ENCODE data around the gene TMEM204.
A peak's percentile ranks its signal among the peaks of the same experiment; 100 is the strongest.

Gene TMEM204

DNA sequence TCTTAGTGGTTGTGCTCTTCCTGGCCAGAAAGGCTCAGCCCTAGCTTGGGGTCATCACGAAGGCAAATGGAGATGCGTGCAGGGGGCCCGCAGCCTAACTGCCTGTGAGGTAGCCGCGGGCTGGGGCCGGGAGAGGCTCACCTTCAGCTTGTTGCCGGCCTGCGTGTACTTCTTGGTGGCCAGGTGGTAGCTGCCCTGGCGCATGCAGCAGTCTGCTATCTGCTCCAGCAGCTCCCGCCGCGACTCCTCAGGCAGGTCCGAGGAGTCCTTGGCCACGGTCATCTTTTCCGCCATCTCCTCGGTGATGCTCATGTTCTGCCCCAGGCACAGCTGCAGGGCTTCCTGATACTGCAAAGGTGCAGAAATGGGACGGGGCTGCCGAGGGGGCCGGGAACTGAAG lies 13.0 kb upstream of the TMEM204 start:
- no peak for DNase-seq (ENCODE audit: low spot score)

DNA sequence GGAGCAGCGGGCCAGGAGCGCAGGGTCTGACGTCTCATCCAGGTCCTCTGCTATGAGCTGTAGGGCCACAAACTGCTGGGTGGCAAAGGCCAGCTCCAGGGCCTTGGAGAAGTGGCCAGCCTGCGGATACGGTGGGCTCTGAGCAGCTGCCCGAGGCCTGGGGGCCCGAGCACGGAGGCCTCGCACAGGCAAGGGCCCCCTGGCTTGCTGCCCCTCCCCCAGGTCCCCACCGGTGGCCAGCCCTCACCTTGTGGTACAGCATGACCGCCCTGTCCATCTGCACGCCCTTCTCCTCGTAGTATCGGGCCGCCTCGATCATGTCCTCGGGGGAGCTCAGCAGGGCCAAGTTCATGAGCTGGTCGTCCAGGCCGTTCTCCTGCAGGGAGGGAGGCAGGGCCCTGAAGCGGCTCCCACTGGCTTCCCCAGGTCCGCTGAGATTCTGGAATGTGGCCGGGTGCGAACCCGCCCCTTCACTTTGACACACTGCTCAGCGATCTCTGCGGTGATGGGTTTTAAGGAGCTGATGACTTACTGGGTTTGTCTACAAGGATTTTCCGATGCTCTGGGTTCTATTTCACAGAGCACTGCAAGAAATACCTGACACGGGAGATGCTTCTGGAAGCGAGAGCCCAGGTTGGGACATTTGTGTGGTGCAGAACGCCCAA lies 9.8 kb upstream of the TMEM204 start:
- DNase-seq (ENCODE audit: low spot score), result no peak

DNA sequence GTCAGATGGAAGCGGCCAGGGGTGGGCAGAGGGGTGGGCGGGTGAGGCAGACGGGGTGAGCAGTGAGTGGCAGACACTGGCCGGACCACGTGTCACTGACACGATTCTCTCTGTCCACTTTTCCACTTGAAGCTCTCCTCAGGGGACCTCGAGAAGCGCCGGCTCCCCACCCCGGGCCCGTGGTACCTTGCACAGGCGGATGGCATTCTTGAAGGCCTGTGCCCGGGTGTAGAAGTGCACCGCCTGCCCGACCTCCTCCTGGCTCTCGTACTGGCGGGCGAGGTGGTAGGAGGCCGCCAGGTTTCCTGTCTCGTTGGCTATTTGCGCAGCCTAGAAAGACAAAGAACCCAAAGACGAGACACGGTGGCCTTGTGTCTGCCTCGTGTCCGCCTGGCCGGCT lies 9.1 kb upstream of the TMEM204 start:
- no peak for DNase-seq (ENCODE audit: low spot score)

DNA sequence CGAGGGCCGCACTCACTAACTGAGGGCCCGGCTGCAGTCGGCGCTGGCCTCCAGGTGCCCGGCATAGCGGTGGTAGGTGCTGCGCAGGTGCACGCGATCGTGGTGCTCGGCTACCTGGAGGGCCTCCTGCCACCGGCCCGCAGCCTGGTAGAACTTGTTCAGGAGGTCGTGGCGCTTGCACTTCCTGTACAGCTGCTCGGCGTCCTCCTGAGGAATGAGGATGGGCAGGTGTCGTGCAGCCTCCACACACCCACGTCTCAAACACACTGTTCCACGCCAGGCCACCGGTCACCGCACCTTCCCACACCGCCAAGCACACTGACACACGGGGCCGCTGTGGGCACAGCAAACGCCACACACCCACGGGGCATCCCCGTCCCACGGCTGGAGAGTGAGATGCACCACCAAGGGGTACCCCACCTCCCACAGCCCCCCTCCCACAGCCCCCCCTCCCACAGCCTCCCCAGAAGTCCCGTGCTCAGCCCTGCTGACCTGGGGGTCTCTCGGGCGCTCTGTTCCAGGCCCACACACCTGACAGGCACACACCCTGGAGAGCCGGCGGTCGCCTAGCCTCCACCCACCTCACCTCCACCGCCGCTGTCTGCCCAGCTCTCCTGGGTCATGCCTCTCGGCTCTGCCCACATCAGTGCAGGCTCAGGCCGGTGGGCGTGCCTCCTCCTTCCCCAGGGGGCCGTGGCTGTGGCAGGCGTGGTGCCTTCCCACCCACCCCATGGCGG lies 7.4 kb upstream of the TMEM204 start:
- no peak for DNase-seq (ENCODE audit: low spot score)

DNA sequence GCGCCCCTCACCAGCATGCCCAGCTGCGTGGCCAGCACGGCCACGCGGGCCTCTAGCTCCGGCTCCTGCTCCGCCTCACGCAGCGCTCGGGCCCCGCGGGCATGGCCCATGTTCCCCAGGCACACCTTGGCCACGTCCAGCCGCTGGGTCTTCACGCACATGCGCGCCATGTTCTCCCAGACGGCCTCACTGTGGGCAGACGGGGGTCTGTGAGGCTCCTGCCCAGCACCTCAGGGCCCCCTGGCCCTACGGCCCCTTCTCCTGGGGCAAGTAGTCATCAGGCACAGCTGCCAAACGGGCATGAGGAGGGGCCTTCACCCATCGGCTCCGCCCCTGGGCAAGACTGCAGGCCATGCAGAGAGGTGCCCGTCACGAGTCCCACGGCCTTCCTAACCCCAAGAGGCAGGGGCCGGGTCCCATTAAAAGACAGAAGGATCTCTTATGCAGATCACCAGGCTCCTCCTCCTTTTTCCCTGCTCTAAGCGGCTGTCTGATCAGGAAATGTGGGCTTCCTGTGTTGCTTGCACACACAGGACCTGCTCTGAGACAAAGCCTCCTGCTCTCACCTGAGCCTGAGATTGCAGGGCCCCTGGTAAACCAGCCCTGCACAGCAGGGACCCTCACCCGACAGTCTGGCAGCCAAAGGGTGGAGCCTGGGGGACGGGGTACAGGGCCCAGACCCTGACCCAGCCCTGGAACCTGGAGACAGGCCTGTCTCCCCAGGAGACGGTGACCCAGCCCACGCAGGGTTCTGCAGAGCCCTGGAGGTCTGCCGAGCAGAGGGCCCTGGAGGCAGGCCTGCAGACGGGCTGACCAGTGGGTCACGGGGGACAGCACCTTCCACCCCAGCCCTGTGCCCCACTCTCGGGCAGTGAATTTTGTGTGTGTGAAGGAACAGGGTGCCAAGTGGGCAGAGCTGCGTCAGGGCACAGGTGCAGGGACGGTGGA lies 6.6 kb upstream of the TMEM204 start:
- no peak for DNase-seq (ENCODE audit: low spot score)

DNA sequence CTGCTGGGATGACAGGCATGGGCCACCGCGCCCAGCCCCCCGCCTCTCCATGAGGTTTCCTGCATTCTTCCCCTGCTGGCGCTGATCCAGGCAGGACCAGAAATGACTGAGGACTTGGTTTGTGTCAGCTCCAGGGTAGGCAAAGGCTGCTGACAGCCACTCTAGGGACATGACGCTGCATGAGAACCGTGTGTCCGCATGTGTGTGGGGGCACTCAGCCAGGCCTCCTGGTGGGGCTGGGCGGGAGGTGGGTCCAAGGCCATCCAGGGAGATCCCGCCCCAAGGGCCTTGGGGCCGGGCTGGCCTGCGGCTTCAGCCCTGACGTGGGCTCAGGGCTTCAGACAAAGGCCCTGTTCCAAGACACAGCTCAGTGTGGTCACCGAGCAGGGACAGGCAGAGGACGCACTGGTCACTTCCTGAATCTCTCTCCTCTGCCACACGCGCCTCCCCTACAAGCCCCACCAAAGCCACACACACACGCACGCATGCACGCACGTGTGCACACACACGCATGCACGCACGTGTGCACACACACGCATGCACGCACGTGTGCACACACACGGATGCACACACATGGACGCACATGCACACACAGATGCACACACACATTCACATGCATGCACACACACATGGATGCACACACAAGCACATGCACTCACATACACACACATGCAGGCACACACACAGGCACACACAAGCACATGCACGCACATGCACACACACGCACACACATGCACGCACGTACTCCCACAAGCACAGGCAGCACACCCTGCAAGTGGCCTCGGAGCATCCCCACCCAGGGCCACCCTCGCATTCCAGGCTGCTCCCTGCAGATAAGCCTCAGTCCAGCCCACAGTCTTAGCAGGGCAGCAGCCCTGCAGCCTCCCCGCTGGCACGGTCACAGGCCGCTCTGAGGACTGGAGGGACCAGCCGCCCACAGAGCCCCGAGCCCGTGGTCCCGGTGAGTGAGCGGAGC lies 5.3 kb upstream of the TMEM204 start:
- no peak for DNase-seq (ENCODE audit: low spot score)

DNA sequence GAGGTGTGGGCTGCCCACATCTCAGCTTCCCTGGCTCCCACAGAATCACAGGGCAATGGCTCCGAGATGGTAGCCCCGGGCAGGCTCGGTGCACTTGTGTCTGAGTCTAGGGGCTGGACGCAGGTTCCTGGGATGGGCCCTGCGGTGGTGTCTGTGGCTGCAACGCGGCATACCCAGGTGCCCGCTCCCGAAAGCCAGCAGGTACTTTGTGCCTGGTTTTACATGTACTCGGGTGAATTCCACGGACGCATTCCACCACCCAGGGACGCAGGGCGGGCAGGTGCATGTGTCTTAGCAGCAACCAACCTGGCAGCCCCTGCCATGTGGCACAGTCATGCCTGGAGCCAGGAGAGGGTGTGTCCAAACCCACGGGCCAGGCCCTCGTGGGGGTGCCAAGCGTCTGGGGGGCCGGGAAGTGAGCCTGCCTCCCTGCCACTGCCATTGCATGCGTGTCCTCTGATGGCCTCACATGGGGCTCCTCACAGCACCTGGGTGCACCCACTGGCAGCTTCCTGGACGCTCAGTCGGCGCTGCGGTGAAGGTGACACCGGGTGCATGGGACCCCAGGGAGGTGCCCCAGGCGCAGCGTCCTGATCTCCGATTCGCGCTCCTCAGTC lies 4.4 kb upstream of the TMEM204 start:
- no peak for DNase-seq (ENCODE audit: low spot score)

DNA sequence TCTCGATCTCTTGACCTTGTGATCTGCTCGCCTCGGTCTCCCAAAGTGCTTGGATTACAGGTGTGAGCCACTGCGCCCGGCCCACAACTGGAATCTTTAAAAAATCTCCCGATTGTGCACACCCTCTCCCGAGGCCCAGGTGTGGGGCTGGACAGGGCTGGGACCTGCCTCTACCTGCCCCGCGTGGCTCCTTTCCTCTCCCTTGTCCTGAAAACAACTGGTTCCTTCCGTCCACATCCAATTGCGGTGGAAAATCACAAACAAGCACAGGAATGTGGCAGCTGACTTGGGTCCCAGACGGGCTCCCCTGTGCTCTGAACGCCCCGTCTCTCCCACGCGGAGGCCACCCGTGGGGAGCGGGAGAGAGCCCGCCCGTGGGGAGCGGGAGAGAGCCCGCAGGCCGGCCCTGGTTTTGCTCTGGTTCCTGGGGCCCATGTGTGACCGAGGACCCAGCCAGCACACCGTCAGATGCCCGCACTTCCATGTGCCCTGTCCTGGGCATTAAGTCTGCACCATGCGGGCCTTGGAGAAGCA lies 3.0 kb upstream of the TMEM204 start:
- DNase-seq (ENCODE audit: low spot score), result no peak

DNA sequence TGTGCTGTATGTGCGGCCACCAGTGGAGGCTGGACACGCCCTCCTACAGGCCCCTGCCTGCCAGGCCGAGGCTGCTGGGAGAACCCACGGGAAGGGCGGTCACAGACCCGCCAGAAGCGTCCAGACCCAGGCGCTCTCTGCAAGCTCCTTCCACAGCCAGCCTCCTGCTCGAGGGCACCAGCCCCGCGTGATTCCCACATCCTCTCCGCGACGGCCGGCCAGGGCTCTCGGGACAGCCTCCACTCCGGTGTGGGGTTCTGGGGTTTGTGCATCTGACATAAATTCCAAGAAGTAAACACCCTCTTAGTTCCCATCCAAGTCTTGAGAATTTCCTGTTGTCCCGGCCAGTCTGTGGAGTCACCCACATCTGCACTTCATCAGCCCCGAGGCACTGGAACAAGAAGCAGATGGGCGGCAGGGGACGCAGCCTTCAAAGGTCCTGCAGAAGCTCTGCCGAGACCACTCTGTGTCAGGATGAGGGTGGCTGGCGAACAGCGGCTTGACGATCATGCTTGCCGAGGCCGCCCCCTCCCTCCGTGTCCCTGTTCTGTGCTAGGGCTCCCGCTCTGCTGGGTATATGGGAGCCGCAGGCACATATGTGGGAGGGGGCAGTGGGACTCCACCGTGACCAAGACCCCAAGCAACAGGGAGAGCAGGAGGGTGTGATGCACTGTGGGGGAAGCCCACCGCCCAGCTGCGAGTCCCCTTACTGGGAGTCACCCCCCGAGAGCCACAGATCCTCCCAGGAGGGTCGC lies 2.4 kb upstream of the TMEM204 start:
- no peak for DNase-seq (ENCODE audit: low spot score)

DNA sequence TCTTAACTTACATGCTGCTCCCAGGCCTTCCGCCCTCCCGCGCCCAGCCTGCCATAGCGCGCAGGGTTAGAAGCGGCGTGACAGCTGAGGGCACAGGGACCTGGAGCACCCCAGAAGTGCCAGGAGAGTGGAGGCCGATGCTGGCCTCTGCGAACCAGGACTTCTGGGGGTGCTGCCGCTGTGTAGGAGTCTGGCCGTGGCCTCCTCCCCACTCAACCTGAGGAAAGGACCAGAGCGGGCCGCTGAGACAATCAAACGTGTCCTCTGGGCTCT lies 1.9 kb upstream of the TMEM204 start:
- DNase-seq (ENCODE audit: low spot score), result no peak

DNA sequence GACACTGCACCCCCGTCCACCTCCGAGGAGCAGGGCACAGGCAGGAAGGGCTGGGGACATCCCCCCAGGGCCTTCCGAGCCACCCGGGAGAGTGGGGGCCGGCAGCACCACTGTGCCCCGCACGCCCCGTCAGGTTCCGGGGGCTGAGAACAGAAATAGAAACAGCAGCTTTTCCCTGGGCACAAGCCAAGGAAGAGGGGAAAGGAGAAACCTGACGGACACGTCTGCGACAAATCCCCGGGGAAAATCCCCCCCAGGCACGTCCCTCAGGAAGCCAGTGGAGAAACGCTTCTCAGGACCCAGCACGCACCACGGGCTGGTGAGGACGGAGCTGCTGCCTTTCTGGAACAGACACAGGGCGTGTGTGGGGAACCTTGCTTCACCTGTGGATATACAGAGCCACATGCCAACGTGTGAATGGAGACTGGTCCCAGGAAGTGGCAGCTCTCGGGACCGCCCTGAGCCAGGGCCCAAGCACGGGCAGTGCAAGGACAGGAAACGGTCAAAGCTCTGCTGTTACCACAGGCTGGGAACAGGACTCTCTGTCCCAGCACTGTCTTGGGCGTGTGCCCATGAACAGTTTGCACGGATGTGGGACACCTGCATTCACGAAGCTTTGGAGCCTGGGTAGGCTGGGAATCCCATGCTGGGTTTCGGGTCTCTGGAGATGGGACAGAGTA lies 1.2 kb upstream of the TMEM204 start:
- DNase-seq (ENCODE audit: low spot score), result peak; percentile 65

DNA sequence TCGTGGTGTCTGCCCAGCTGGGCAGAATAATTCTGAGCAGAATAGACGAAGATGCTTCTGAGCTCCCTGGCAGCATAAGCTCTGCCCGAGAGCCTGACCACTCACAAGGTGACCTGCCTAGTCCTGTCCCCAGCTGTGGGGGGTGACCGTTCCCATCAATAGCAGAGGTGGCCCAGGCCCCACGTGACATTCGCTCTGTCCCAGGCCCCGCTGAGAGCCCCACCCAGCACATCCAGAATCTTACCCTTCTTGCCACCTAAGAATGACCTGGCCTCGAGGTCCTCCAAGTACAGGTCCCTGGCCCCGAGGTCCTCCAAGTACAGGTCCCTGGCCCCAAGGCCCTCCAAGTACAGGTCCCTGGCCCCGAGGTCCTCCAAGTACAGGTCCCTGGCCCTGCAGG lies 695 bp upstream of the TMEM204 start:
- no peak for DNase-seq (ENCODE audit: low spot score)

DNA sequence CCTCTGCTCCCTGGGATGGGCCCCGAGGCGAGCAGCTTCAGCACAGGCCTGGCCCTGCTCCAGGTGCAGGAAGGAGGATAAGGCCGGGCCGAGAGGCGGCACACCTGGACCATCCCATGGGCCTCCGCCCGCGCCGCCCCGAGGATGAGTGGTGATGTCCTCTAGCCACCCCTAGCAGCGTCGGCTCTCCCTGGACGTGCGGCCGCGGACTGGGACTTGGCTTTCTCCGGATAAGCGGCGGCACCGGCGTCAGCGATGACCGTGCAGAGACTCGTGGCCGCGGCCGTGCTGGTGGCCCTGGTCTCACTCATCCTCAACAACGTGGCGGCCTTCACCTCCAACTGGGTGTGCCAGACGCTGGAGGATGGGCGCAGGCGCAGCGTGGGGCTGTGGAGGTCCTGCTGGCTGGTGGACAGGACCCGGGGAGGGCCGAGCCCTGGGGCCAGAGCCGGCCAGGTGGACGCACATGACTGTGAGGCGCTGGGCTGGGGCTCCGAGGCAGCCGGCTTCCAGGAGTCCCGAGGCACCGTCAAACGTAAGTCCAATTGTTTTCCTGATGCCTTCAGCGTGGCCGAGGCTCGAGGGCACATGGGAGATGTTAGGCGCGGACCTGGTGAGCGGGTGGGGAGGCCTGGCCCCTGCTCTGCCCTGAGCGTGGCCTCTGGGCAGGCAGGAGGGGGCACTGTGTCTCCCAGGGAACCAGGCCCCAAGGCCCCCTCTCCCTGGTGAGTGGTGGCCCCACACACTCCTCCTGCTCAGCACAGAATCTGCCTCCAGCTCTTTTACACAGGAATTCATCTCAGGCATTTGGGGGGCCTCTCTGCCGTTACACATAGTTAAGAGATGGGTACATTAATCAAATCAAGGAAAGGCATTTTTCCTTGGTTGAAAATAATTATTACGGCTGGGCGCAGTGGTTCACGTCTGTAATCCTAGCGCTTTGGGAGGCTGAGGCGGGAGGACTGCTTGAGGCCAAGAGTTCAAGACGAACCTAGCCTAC lies 855 bp downstream of the TMEM204 start:
- no peak for DNase-seq (ENCODE audit: low spot score)

DNA sequence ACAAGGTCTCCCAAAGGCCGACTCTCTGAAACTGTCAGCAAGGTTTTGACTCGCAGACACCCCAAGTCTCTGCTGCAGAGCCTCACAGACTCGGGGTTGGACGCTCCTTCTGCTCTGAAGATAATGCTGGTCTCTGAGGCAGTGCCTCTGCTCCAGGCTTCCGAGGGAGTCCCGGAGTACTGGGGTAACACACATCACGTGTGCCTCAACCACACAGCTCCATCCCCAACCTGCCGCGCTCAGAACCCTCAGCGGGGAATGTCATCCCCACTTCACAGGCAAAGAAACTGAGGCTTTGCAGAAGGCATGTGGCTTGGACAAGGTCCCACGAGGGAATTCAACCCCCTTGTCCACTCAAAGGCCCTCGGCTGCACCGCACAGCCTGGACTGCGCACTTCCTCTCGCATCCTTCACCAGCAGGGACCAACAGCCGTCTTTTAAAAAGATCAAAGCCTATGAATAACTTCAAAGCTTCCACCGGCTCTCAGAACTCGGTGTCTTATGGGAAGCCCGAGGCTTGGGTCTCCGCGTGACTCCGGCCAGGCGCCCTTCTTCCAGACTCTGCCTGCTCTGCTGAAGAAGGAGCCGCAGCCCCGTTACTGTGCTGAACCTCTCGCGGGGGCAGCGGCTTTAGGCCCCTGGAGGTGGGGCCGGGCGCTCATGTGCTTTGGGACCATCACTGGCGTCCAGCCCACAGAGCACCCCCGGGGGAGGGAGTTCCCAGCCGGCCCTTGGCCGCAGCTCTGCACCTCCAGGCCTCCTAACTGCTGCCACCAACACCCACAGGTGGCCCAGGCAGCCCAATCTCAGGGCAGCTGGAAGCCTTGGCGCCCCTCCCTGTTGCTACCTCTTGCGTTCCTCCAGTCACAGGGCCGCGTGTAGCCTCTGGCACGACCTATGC lies 2.2 kb downstream of the TMEM204 start:
- DNase-seq (ENCODE audit: low spot score), result no peak

DNA sequence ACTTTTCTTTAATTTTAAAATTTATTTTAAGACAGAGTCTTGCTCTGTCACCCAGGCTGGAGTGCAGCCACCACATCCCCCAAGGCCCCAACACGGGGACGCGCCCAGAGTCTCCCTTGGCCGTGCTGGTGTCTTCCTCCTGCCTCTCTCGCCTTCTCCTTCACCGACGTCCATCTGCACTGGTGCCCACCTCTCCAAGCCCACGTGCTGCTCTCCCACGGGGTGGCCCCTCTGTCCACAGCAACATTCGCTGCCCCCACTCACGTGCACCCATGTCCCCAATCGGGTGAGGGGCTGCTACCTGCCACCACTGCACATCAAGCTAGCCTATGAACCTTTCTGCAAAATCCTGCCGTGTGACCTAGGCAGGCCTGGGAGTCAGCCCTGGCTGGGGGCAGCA lies 3.1 kb downstream of the TMEM204 start:
- no peak for DNase-seq (ENCODE audit: low spot score)

DNA sequence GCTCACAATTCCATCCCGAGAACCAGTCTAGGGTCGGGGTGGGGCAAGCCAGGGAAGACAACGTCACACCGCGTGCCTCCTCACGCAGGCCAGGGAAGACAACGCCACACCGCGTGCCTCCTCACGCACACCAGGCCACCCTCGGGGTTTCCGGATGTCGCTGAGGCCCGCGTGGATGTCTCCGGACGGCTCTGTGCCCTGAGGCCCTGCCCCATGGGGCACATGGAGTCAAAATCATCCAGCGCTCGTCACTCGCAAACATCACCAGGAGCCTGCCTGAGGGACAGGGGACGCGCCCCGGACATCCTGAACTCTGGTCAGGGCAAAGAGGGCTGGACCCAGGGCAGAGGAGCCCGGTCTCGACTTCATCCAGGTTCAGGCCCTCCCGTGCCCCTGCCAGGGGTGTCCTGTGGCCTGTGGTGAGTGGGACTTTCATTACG lies 3.7 kb downstream of the TMEM204 start:
- no peak for DNase-seq (ENCODE audit: low spot score)

DNA sequence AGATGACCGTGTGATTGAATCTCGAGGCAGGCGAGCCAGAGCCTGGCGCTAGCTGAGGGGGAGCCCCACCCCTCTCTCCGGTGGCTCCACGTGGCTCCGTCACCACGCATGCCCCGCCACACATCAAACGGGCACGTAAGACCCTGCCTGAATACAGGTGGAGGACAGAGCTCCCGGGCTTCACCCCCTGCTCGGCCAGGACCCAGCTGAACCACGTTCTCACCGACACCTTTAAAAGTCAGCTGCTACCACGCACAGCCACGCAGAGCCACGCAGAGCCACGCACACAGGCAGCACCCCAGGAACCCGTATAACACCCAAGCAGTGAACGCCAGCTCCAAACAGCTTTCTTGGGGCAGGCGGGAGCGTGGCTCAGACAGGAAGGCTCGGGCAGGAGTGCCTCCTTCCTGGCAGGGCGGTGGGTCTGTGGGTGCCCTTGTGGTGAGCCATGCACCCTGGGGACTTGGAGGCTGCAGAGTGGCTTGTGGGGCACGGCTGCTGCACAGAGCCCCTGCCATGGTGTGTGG lies 4.4 kb downstream of the TMEM204 start:
- no peak for DNase-seq (ENCODE audit: low spot score)
